PC-9 (cell line): ENCODE results near the gene RER1.

Source experiments
- CTCF ChIP-seq: fragments of 200-600 bp; sonication (generic); conservative IDR thresholded peaks from 2 replicates; pipeline ENCODE4 v1.6.1; 2017; ENCODE audit warnings: mixed run types, antibody characterized with exemption, mild to moderate bottlenecking, moderate library complexity
- EZH2 ChIP-seq: fragments of 200-600 bp; sonication (generic); IDR thresholded peaks from 2 replicates; pipeline ENCODE4 v1.8.0; 2017; ENCODE audit warnings: antibody characterized with exemption, low read depth

- TF ChIP-seq CTCF = no peak
- TF ChIP-seq EZH2 = no peak
These were observed 24.2 kb downstream of the RER1 start for GRCh38 chr1:2415801-2416208.
